Smooth muscle cell (in vitro differentiated cells): Measurements from ENCODE around the gene IDUA. TPM values are rescaled to one million over a fixed set of nuclear protein-coding genes. Genes with fewer than 3 reads are reported as not detected.

ENCODE experiments used
- DNase-seq: peaks from one replicate; lab custom pipeline; 2025; ENCODE audit not compliant: unreplicated experiment; lab: John Stamatoyannopoulos, UW
- H2AFZ ChIP-seq: fragments of 200-600 bp; sonication (generic); 2 replicates; pipeline ENCODE4 v1.6.0; 2016; ENCODE audit warnings: antibody characterized with exemption, low read depth, mild to moderate bottlenecking
- H3F3A ChIP-seq: fragments of 200-600 bp; sonication (generic); 2 replicates; pipeline ENCODE4 v1.6.0; 2017; ENCODE audit warnings: antibody characterized with exemption, low read depth
- H3K27ac ChIP-seq: fragments of 200-600 bp; sonication (generic); 2 replicates; pipeline ENCODE4 v1.5.1; 2016; ENCODE audit warnings: low read depth, mild to moderate bottlenecking
- H3K27me3 ChIP-seq: fragments of 200-600 bp; sonication (generic); 2 replicates; pipeline ENCODE4 v1.6.1; 2016; ENCODE audit warnings: low read depth, mild to moderate bottlenecking
- H3K36me3 ChIP-seq: fragments of 200-600 bp; sonication (generic); 2 replicates; pipeline ENCODE4 v1.5.1; 2016; ENCODE audit warnings: low read depth
- H3K4me1 ChIP-seq: fragments of 200-600 bp; sonication (generic); 2 replicates; pipeline ENCODE4 v1.5.1; 2016; ENCODE audit warnings: low read depth
- H3K4me2 ChIP-seq: fragments of 200-600 bp; sonication (generic); 2 replicates; pipeline ENCODE4 v1.6.0; 2016; ENCODE audit warnings: mild to moderate bottlenecking
- H3K4me3 ChIP-seq: fragments of 200-600 bp; sonication (generic); 2 replicates; pipeline ENCODE4 v1.5.1; 2016; ENCODE audit warnings: mild to moderate bottlenecking
- H3K79me2 ChIP-seq: fragments of 200-600 bp; sonication (generic); 2 replicates; pipeline ENCODE4 v1.6.0; 2016; ENCODE audit warnings: low read depth, mild to moderate bottlenecking
- H3K9ac ChIP-seq: fragments of 200-600 bp; sonication (generic); 2 replicates; pipeline ENCODE4 v1.6.0; 2016; ENCODE audit warnings: low read depth
- H3K9me3 ChIP-seq: fragments of 200-600 bp; sonication (generic); replicated peaks from 2 replicates; pipeline ENCODE4 v1.5.1; 2016; ENCODE audit warnings: low read depth
- H4K20me1 ChIP-seq: fragments of 200-600 bp; sonication (generic); 2 replicates; pipeline ENCODE4 v1.6.0; 2016; ENCODE audit warnings: low read depth
- CTCF ChIP-seq: fragments of 200-600 bp; sonication (generic); IDR thresholded peaks from 2 replicates; pipeline ENCODE4 v1.5.1; 2017; ENCODE audit warnings: borderline replicate concordance, mild to moderate bottlenecking, antibody characterized with exemption; ENCODE audit not compliant: insufficient read depth, poor library complexity, severe bottlenecking
- WGBS: methylation state at CpG from one replicate; pipeline ENCODE4 v1.1.7; 2016; ENCODE audit warnings: low lambda C conversion rate; 5-methylcytosine and 5-hydroxymethylcytosine counted together
- polyA plus RNA-seq: library from polyadenylated mRNA; unstranded; fragments of >200 nt; fragmentation: Nextera tagmentation; extraction: Ambion mirVana; gene quantifications from 2 replicates; pipeline ENCODE4 v1.2.1, GENCODE V29; 2016
- total RNA-seq: library from RNA; depleted of rRNA; stranded (reverse); fragments of >200 nt; gene quantifications from 2 replicates; pipeline ENCODE4 v1.2.3, GENCODE V29; 2014

The IDUA gene
- total and polyA plus RNA-seq, 2 experiments from 2014 or later, result 6.3 to 49.9 TPM

GRCh38 chr4:1000686-1001260, 13.9 kb downstream of the IDUA start:
- TF ChIP-seq CTCF, result no peak
- H3K36me3 ChIP-seq, result no peaks in the 10 kb centered on the region

GRCh38 chr4:1001561-1002130, 14.8 kb downstream of the IDUA start:
- 47% methylated on average over 38 of the region's 48 CpGs for WGBS

More at GRCh38 chr4:1000686-1001260, 13.9 kb downstream of the IDUA start:
- no peak overlapping the region for H3K4me2 ChIP-seq
- H3K9ac ChIP-seq, result no peak overlapping the region
- H3F3A ChIP-seq, result no peaks in the 10 kb centered on the region
- no peaks in the 10 kb centered on the region for H3K79me2 ChIP-seq
- DNase-seq, result no peak
- H3K4me1 ChIP-seq, result peaks cover 3% of the 10 kb centered on the region
- H3K4me3 ChIP-seq, result no peak overlapping the region
- no peak overlapping the region for H3K27ac ChIP-seq
- H3K9me3 ChIP-seq, result no peaks in the 10 kb centered on the region
- peaks cover 27% of the 10 kb centered on the region for H4K20me1 ChIP-seq
- 96% methylated on average over 14 of the region's 15 CpGs for WGBS
- no peak overlapping the region for H2AFZ ChIP-seq
- peaks cover 88% of the 10 kb centered on the region for H3K27me3 ChIP-seq

GRCh38 chr4:1002131-1002630, 15.3 kb downstream of the IDUA start:
- 2% methylated on average over 35 of the region's 54 CpGs for WGBS
- Histone ChIP-seq H3F3A (no peaks in the 10 kb centered on the region), H3K4me1 (peaks cover 3% of the 10 kb centered on the region), H2AFZ (no peak overlapping the region), H4K20me1 (peaks cover 14% of the 10 kb centered on the region), H3K9ac (no peak overlapping the region), H3K4me2 (peak overlapping the region; percentile 48), H3K36me3 (no peaks in the 10 kb centered on the region), H3K9me3 (no peaks in the 10 kb centered on the region), H3K4me3 (no peak overlapping the region), H3K27ac (no peak overlapping the region), H3K79me2 (no peaks in the 10 kb centered on the region), H3K27me3 (peaks cover 84% of the 10 kb centered on the region)
- no peak for TF ChIP-seq CTCF
- no peak for DNase-seq

More at GRCh38 chr4:1001561-1002130, 14.8 kb downstream of the IDUA start:
- Histone ChIP-seq H3K27me3 (peaks cover 84% of the 10 kb centered on the region), H3K36me3 (no peaks in the 10 kb centered on the region), H3K4me2 (no peak overlapping the region), H3K4me1 (peaks cover 3% of the 10 kb centered on the region), H3F3A (no peaks in the 10 kb centered on the region), H2AFZ (no peak overlapping the region), H4K20me1 (peaks cover 18% of the 10 kb centered on the region), H3K79me2 (no peaks in the 10 kb centered on the region), H3K27ac (no peak overlapping the region), H3K4me3 (no peak overlapping the region), H3K9me3 (no peaks in the 10 kb centered on the region), H3K9ac (no peak overlapping the region)
- no peak for TF ChIP-seq CTCF
- DNase-seq, result no peak
